ENCODE results near the gene LY6G6F. TPM values are rescaled to one million over a fixed set of nuclear protein-coding genes. Genes with fewer than 3 reads are reported as not detected.

LY6G6F gene
- total and polyA plus RNA-seq, 10 of the 15 experiments (the other 5 are each of a cell fraction or from before 2014, with no cell fraction given): not detected

- TF ChIP-seq TARDBP (IDR thresholded peaks at IDR 0.05; ENCODE audit: borderline replicate concordance) (no peak), ZBTB11 (CRISPR knock-in tag; IDR thresholded peaks at IDR 0.05) (no peak), IRF5 (IDR thresholded peaks at IDR 0.05; ENCODE audit: borderline replicate concordance) (no peak), ZZZ3 (IDR thresholded peaks at IDR 0.05; ENCODE audit: control insufficient read depth, insufficient read length, low read depth) (no peak), RFX5 (IDR thresholded peaks at IDR 0.05; ENCODE audit: low read depth, low read length) (no peak), JUND (IDR thresholded peaks at IDR 0.05; ENCODE audit: low read depth, low read length) (peak; percentile 96), MYB (IDR thresholded peaks at IDR 0.05; ENCODE audit: borderline replicate concordance, low read depth, low read length) (no peak), MYC (IDR thresholded peaks at IDR 0.05; ENCODE audit: insufficient read depth, insufficient read length, insufficient replicate concordance, low read length, severe bottlenecking) (no peak), MEF2A (IDR thresholded peaks at IDR 0.05; ENCODE audit: insufficient read depth, low read depth, low read length) (0 out of 2 replicates have a peak, but pooled peaks have one; percentile 45), PAX5 (IDR thresholded peaks at IDR 0.05; ENCODE audit: borderline replicate concordance, low read depth, low read length) (no peak), BRCA1 (IDR thresholded peaks at IDR 0.05; ENCODE audit: low read depth, low read length) (no peak), STAT1 (conservative IDR thresholded peaks at IDR 0.05) (no peak), ESRRA (IDR thresholded peaks at IDR 0.05; ENCODE audit: low read length) (no peak), PAX8 (IDR thresholded peaks at IDR 0.05) (no peak), POLR2A (IDR thresholded peaks at IDR 0.05; ENCODE audit: low read depth, low read length) (peak; percentile 88), IRF4 (IDR thresholded peaks at IDR 0.05; ENCODE audit: low read depth, low read length) (0 out of 2 replicates have a peak, but pooled peaks have one; percentile 5), SREBF2 (IDR thresholded peaks at IDR 0.05; ENCODE audit: low read length) (peak; percentile 73; the same call in 1 of the 2 replicates), BMI1 (IDR thresholded peaks at IDR 0.05; ENCODE audit: borderline replicate concordance) (no peak), ASH2L (IDR thresholded peaks at IDR 0.05; ENCODE audit: borderline replicate concordance, low read depth) (no peak), BCLAF1 (IDR thresholded peaks at IDR 0.05) (peak; percentile 88), ZNF24 (IDR thresholded peaks at IDR 0.05) (0 out of 2 replicates have a peak, but pooled peaks have one; percentile 22), HCFC1 (IDR thresholded peaks at IDR 0.05; ENCODE audit: low read length) (peak; percentile 62), NFIC (IDR thresholded peaks at IDR 0.05; ENCODE audit: low read depth, low read length) (no peak), SP1 (IDR thresholded peaks at IDR 0.05; ENCODE audit: low read depth, low read length) (no peak), TAF1 (IDR thresholded peaks at IDR 0.05; ENCODE audit: borderline replicate concordance, low read depth, low read length) (peak; percentile 52)
Observed at GRCh38 chr6:31702819-31703716, 3.6 kb upstream of the LY6G6F start, which contains the start of gene ABHD16A (continued).

All from GM12878 (cell line).